ENCODE results near the gene UFC1.
"Not testable (repeated sequence)": the region's sequence is repeated elsewhere in the genome, so short reads cannot be mapped to it uniquely, and the experiment has no call there.

Gene UFC1

DNA sequence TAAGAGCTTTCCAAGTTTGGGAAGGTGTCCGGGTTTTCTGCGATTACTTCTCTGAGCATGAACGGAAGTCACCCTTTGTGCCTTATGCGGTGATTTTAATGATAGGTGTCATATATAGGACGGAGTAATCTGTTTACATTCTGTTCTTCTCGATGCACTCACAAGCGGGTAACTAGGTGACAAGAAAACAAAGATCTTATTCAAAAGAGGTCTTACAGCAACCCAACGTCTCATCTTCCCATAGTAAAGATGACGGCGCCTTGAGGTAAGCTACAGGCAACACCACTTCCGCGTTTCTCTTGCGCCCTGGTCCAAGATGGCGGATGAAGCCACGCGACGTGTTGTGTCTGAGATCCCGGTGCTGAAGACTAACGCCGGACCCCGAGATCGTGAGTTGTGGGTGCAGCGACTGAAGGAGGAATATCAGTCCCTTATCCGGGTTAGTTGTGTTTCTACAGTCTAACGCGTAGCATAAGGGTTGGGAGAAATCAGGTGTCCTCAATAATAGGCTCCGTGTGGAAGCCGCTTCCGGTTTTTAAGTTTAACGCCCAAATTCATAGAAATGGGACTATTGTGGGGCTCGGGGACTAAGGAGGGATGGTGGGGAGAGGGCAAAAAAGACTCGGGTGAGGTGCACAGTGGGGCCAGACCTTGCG, at the start of gene UFC1:
Gene UFC1 (plus strand): TSS at position 297 of the 656 bp plus-strand sequence. CDS start 20 bp downstream, at position 317.
- peak; percentile 66 for DNase-seq

- DNase-seq: no peak
Measured at GRCh38 chr1:161106431-161106830, 47.3 kb upstream of the UFC1 start.

DNA sequence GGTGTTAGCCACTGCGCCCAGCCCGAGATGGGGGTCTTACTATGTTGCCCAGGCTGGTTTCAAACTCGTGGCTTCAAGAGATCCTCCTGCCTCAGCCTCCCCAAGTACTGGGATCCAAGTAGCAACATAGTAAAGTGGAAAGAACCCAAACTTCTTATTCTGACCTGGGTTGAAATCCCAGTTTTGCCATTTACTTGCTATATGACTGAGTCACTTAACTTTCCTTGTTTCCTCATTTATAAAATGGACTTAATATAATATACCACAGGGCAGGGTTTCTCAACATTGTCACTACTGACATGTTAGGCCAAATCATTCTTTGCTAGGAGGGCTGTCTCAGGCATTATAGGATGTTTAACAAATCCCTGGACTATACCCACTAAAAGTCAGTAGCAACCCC, 42.7 kb upstream of the UFC1 start:
- no peak for DNase-seq

DNA sequence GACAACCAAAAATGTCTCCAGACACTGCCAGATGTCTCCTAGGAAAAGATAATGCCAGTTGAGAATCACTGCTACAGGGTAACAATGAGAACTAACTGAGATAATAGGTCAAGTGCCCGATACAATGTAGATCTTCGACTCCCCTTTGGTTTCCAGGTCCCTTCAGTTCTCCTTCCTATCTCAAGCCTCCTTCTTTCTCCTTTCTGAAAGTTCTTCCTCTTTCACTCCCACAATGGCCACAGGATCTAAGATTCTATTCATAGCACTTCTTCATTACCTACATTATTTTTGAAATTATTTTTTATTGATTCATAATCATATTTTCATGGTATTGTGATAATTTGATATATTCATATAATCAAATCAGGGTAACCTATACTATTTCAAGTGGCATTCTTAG, 42.3 kb upstream of the UFC1 start:
- DNase-seq: no peak

DNA sequence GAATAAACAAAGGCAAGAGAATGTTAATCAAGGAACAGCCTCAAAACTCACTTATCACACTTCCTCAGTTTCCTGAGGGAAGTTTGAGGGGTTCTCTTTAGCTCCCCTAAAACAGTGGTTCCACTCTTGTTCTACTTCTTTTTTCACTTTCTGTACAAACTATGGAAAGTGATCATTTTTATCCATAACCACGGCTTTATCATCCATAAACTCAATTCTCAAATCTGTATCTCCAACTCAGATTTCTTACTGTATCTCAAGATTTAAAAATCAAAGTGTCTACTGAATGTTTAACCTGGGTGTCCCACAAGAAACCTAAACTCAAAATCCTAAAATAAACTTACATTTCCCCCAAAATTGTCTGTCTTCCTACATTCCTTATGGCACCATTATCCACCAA, 39.9 kb upstream of the UFC1 start:
- DNase-seq: no peak

- no peak for DNase-seq
Measured at GRCh38 chr1:161114556-161114955, 39.2 kb upstream of the UFC1 start.

- DNase-seq: no peak
Measured at GRCh38 chr1:161115132-161115711, 38.6 kb upstream of the UFC1 start.

DNA sequence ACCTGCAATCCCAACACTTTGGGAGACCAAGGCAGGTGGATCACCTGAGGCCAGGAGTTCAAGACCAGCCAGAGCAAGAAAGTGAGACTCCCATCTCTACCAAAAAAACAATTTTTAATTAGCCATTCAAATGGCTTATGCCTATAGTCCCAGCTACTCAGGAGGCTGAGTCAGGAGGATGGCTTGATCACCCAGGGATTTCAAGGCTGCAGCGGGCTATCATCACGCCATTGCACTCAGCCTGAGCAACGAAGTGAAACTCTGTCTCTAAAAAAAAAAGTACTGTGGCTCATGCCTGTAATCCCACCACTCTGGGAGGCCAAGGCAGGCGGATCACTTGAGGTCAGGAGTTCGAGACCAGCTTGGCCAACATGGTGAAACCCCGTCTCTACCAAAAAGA, 37.8 kb upstream of the UFC1 start:
- not testable (repeated sequence) for DNase-seq

DNA sequence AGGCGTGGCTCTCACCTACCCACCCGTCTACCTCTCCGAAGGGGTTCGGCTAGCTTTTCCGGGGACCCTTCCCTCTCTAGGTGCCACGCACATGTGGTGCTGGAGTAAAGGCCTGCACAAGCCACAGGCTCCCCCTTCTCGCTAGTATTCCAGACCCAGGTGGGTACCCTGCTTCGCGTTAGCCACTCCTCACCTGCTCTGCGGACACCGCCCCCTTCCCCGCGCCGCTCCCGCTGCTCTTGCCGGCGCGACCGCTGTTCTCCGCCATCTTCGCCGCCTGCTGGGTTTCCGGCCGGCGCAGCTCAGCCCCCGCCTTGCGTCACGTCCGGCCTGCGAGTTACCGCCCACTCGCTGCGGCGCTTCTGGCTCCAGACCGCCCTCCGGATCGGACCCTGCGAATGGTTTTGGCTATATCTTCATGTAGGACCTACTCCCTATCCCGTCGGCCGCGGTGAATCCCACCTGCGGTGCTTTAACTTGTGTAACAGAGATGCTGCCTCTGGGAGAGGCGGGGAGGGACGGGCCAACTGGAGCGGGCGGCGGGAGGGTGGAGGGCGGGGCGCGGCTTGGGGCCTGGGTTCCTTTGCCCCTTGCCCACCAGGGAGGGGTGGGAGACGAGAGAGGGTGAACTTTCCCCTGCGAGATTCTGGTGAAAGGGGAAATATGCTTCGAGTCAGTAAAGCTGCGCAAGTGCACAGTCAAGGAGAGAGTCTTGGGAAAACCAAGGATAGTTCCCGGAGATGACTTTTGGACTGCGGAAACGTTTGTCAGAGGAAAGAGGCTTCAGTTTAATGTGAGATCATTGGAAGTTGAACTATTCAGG, 35.8 kb upstream of the UFC1 start, which contains the start of the genes NIT1 and PFDN2:
Gene NIT1 (plus strand): TSS at position 347 of the 823 bp plus-strand sequence. CDS start 72 bp downstream, at position 419.
Gene PFDN2 (minus strand): TSS at position 279 of the 823 bp plus-strand sequence. CDS start 11 bp downstream, at position 268.
- DNase-seq: peak; percentile 62

- no peak for DNase-seq
Measured at GRCh38 chr1:161119092-161119903, 34.5 kb upstream of the UFC1 start.

DNA sequence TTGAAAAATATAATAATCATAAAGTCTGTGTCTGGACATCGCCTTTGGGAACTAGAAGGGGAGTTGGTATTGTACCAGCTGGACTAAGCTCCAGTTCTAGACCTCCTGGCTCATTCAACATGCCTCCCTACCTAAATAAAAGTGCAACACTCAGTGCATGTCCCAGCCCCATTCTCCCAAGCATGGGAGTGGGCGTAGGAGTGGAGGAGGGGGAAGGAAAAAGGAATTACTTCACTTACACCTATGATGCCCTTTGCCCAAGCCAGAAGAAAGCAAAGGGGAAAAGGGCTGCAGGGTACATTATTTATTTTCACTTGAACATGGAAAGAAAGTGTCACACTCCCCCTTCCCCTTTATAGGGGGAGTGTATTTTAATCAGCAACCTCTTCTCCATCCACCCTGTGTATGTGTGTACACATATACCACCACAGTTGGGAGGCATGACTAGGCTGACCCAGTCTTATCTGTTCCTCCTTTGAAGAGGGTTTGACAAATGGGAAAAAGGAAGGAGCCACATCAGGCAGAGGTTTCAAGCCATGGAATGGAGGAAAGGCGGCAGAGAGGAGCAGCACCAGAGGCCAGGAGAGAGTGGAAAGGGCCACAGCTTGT, 32.6 kb upstream of the UFC1 start:
- no peak for DNase-seq

DNA sequence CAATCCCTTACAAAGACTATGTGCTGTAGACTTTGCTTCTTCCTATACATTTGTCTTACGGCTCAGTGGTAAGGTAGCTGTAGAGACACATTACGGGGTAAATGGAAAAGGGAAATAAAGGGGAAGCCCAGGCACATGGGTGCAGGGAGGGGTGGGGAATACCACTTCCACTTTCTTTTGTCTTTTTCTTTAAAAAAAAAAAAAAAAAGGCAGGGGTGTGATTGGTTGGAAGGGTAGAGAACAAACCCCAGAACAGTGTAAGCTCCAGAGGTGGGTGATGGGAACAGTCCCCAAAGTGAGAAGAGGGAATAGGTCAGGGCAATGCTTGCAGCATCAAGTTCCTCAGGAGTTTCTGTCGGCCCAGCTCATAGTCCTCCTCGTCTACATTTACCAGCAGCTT, 31.9 kb upstream of the UFC1 start:
- no peak for DNase-seq

DNA sequence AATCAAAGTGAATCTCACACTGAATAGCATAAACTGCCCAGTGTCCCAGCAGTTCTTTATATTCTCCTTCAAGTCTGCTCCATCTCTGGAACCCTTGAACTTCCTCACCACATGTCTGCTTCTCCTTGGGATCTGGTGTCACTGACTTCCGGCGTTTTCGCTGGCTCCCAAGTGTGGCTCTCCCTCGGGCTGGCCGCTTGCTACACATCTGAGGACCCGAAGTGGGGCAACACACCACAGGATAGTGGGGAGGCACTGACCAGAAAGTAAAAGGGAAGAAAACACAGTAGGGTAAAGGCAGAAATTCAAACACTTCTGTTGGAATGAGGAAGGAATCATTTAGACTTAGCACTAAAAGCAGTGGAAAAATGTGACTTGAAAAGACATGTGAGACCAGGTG, 30.8 kb upstream of the UFC1 start:
- no peak for DNase-seq

GRCh38 chr1:161127649-161128048, 26.1 kb upstream of the UFC1 start:
- DNase-seq: no peak

DNA sequence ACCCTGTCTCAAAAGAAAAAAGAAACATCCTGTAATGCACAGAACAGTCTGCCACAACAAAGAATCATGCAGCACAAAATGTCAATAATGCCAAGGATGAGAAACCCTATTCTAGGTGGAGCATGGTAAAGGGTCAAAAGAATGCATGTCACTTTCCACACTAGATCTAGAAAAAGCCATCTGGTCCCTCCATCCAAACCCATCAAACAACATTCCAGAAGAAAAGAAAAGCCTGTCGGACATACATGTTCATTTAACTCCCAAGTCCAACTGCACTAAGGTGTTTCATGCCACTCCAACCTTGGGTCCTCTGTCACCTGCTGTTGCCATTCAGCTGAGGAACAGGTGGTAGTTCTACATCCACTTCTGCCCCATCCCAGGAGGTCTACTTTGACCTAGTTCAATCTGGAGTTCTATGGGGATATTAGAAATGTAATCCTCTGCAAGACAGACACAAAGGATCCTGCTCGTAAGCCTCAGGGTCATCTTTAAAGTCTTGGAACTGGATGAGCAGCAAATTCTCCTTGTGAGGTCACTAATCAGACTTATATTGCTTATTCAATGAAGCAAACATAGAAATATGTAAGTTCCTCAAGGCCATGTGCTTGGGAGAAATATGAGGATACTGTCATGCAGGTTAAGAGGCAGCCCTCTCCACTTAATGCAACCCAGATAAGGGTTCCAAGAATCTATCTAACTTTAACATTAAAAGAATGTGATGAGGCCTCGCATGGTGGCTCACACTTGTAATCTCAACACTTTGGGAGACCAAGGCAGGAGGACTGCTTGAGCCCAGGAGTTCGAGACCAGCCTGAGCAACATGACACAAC, 25.0 kb upstream of the UFC1 start:
- DNase-seq: no peak

GRCh38 chr1:161130266-161130665, 23.5 kb upstream of the UFC1 start:
- DNase-seq: no peak

DNA sequence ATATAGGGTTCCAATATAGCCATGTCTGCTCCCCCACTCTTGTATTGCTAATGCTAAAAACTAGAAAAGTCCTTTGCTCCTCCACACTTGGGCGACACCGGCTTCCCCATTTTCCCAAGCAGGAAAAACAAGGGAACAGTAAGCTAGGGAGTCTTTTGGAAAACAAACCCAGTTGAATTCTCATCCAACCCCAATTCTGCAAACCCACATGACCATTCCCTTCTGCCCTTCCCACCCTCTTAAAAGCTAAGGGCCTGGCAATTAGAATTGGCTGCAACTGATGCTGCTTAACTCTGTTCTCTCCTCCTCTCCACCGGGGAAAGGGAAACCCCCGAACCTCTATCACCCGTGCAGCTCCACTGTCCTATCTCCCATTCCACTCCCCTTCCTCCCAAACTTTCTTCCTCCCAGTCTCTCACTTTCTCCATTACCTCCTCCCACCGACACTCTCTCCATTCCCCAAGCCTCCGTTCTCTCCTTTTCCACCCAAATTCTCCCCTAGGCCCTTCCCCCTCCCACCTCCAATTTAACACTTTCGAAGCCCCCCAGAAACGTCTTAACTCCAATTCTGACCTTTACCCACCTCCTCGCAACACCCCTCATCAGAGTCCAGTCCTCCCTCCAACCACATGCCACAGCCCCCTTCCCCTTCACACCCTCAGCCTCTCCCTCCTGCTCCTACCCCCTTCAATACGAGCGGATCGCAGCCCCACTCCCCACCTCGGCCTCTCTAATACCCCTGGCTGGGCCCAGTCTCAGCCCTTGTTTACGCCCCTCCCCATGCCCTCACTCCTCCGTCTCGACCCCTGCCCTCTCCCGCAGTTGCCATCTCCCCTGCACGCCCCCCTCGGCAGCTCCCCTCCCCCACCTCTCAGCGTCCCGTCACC, 22.0 kb upstream of the UFC1 start:
- no peak for DNase-seq

GRCh38 chr1:161132410-161133219, 21.2 kb upstream of the UFC1 start, which contains the start of gene DEDD:
Gene DEDD (minus strand): TSS chr1:161132667. CDS start chr1:161124462, 8,205 bp downstream.
- DNase-seq: peak; percentile 87

DNA sequence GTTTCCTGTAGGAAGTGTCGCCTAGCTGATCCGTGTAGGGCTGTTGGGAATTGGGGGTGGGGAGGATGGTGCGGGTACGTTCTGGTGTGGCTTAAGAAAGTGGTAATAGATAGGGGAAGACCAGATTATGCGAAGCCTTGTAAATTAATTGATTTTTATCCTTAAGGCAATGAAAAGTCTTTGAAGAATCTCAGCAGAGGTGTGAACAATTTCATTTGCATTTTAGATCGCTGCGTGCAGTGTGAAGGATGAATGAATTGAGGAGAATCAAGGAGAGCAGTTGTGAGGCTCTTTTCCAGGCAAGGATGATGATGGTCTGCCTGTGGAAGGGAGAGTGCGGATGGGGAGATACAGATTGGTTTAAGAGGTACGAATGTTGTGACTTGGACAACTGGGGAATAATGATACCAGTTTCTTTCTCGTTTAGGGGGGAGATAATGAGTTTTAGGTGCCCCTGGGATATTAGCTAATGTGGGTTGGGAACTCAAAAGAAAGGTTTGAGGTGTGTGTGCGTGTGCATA, 20.5 kb upstream of the UFC1 start:
- no peak for DNase-seq
